GM19351 (cell line): ENCODE data around the gene CNTNAP2.
"Not testable (repeated sequence)": the region's sequence is repeated elsewhere in the genome, so short reads cannot be mapped to it uniquely, and the experiment has no call there.

Experiments
- ATAC-seq: cut with Tn5 transposase; IDR thresholded peaks from one replicate; pipeline ENCODE4 v1.9.1; 2021; ENCODE audit warnings: mild to moderate bottlenecking, moderate library complexity; ENCODE audit not compliant: unreplicated experiment

CNTNAP2 gene

GRCh38 chr7:147678943-147679342 is 1562.3 kb downstream of the CNTNAP2 start:
- ATAC-seq = no peak

- ATAC-seq = no peak
These were observed 1564.9 kb downstream of the CNTNAP2 start for GRCh38 chr7:147681530-147681929.

DNA sequence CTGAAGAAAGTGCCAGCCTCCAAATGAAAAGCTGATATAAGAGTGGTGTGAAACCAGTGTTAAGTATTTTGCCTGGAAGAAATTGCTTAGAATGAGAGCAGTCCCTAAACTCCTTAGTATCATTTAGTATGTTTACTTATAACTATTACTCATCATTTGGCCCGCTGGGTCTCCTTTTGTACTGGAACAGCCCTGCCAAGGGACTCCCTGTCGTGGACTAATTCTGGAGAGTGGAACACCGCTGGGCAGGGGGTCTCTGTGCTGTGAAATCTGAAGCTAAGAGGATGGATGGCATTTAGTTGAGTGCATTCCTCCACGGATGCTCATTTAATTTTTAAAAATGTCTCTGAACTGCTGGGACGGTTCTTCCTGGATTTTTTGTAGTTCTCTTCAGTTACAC is 1584.1 kb downstream of the CNTNAP2 start:
- ATAC-seq = no peak

DNA sequence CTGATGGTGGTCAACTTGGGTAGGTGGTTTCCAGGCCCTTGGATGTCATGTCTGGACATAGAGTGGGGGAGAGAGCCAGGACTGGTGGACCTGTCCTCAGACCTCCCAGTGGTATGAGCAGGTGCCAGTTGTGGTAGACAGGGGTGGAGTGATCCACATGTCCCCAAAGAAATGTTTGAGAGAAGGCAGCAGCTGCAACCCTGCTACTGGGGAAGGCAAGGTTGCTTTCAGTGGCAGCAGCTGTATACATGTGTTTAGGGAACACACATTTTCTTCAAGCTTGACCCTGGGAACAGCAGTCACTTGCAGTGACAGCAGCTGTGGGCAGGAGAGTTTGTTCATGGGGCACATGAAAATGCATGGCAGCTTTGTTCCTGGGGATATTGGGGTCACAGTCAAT is 1591.3 kb downstream of the CNTNAP2 start:
- no peak for ATAC-seq

GRCh38 chr7:147708871-147709270 is 1592.3 kb downstream of the CNTNAP2 start:
- ATAC-seq = no peak

- ATAC-seq = no peak
These were observed 1594.8 kb downstream of the CNTNAP2 start for GRCh38 chr7:147711447-147711846.

DNA sequence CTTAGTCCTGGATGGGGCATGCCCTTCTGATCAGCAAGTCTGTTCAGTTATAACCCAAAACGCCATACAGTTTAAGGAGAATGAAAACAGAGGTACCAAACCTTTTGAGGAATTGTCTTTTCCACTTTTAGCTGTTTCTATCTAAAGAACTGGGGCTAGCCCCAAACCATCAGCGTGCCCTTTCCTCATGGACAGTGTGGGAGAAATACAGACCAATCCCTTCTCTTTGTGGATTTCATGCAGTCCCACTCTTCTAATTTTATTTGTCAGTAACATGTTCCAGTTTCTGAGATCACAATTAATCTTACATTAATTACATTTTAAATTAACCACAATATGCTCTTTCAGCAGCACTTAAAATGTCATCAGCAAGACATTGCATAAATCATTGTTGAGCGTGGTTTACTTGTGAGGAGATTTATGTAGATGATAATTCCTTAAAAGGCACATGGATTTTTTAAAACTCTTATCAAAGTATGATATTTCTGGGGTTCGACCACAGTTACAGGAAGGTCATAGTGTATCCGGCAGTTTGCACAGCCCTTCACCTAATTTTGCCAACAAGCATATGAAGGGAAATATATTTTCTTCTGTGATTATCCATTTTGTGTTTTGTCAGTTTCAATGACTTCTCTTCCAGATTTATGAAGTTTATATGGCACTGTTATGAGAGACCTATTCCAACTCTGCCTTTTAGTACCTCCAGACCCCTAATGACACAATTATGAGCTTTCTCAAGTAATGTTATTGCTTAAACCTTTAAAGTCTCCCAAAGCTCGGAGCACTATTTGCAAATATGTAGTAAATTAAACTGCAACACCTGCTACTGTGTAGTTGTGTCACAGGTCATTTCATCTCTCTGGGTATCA is 1605.6 kb downstream of the CNTNAP2 start:
- no peak for ATAC-seq

DNA sequence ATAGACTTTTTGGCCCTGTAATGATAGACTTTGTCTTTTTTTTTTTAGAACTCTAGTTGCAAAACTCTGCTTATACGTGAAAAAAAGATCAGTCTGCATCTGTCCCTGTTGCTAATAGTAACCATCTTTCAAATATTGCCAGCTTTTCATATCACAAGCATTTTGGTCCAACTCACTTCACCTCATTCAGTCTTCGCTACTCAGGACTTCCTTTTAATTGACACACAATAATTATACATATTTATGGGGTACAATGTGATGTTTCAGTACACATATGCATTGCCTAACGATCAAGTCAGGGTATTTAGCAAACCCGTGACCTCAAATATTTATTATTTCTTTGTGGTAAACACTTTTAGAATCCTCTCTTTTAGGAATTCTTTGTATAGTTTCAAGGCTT is 1606.9 kb downstream of the CNTNAP2 start:
- ATAC-seq = no peak

DNA sequence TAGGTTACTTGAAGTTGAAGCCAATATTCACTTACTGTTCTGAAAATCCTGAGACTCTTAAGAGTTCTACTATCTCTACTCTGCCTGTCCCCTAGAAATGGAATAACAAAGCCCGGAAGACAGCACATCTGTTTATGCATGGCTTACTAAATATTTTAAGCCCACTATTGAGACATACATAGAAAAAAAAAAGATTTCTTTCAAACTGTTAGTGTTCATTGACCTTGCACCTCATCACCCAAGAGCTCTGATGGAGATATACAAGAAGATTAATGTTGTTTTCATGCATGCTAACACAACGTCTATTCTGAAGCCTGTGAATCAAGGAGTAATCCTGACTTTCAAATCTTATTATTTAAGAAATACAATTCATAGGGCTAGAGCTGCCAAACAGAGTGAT is 1614.7 kb downstream of the CNTNAP2 start:
- no peak for ATAC-seq

- ATAC-seq = not testable (repeated sequence)
These were observed 1621.1 kb downstream of the CNTNAP2 start for GRCh38 chr7:147737559-147738214.

DNA sequence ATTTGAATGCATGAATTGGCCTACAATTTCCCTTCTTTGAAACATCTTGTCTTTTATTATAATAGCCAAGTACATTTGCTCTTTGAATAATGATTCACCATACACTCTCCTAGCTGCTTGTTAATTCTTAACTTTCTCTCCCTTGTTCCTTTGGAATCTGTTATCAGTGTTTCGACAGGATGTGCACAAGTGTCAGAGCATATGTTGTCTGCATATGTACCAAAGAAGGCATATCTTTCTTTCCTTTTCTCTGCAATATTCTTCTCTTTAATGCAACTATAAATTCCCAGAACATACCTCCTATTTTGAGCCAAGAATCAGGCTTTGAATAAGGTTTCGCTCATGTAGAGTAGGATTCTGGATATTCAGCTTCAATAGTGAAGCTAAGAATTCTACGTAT is 1625.7 kb downstream of the CNTNAP2 start:
- ATAC-seq = no peak

DNA sequence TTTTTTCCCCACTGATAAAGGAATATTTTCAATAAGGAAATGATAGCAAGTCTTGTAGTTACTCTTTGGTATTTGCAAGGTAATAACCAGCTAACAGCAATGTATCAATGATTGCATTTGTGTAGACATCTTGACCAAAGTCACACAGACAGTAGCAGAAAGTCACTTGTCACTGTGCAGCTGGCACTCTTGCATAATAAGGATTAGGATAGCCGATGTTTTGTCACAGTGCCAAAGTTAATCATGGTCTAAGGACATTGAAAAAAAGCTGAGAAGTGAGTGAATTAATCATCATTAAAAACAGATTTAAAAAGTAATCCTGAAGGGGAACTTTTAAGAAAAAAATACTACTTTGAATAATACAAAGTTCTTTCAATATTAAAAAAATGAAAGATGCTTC is 1639.7 kb downstream of the CNTNAP2 start:
- no peak for ATAC-seq

DNA sequence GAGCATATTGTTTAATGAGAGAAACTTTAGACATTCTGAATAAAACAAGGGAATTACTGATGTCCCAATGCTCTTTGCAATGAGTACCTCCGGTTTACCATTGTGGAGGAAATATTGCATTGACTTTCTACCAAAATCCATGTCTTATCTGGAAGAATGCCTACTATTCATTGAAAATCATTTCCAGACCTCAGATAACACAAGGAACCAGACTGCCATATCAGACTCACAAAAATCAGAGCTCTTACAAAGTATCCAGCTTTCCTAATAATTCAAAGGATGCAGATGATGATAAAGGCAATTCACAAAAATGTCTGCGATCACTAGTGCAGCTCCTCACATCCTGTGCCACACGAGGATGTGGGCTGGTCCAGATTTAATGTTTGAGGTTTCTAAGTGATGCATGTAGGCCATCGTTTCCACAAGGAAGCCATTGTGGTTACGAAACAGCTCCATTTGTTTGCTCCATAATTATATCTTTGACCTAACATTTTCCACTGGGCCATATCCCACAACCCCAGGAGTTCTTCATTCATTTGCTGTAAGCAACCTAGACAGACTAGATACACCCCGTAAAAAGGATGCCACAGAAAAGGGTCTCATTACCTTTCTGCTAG is 1642.8 kb downstream of the CNTNAP2 start:
- no peak for ATAC-seq

- no peak for ATAC-seq
These were observed 1648.7 kb downstream of the CNTNAP2 start for GRCh38 chr7:147765301-147765700.

- ATAC-seq = no peak
These were observed 1654.7 kb downstream of the CNTNAP2 start for GRCh38 chr7:147771344-147771743.

DNA sequence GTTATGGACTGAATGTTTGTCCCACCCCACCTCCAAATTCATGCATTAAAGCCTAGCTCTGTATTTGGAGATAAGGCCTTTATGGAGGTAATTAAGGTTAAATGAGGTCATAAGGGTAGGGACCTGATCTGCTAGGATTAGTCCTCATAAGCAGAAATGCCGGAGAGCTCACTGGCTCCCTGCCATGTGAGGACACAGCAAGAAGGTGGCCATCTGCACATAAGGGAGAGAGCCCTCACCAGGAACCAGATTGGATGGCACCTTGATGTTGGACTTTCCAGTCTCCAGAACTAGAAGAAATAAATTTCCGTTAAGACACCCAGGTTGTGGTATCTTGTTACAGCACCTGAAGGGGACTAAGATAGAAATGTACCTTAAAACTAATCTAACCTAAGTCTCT is 1657.9 kb downstream of the CNTNAP2 start:
- no peak for ATAC-seq

DNA sequence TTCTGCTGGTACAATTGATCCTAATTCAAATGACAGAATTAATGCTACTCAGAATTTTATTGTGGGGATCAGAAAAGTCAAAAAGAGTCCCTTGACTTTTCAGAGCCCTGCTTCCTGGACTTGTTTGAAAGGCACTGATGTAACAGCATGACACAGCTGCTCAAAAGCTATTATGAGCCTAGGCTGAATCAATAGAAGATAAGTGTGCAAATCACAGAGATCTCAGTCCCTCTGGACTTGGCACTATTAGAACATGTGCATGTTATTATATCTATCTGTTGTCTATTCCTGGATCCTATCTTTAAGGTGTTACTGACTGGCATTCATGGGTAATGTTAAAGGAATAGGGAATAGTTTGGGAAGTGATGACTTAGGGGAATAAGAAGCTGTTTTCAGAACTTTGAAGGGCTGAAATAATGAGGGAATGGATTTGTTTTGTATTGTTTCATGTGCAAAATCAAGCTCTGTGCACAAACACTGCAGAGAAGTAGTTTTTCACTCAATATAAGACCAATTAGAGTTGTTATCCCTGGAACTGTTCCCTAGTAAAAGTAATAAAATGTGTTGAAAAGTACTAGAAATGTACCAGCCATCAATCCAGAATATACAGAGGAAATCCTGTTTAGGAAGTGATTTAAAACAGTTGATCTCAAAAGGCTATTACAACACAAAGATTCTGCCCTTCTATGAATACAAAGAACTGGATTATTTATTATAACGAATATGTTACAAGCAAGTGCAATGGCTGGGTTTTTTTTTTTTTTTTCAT is 1659.1 kb downstream of the CNTNAP2 start:
- ATAC-seq = no peak

- no peak for ATAC-seq
These were observed 1660.7 kb downstream of the CNTNAP2 start for GRCh38 chr7:147777309-147777708.

DNA sequence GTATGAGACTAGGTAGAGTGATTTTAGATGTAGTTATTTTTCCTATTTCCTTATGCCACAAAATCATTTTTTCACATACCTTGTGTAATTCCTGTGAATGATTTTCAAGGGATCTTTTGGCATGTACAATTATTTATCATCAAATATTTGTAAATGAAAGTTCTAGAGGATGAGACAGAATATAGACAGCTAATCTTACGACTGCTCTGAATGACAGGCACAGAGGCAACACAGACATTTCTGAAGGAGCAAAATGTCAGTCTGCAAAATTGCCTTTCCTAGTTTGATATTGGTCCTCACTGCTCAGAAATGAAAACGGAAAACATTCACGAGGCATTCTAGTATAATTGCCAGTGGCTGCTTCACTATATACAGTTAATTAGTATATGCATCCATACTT is 1663.3 kb downstream of the CNTNAP2 start:
- no peak for ATAC-seq

- no peak for ATAC-seq
These were observed 1680.0 kb downstream of the CNTNAP2 start for GRCh38 chr7:147796581-147796980.

- no peak for ATAC-seq
These were observed 1681.4 kb downstream of the CNTNAP2 start for GRCh38 chr7:147798001-147798400.
